ENCODE measurements around the gene SIPA1L3.

SIPA1L3 gene

DNA sequence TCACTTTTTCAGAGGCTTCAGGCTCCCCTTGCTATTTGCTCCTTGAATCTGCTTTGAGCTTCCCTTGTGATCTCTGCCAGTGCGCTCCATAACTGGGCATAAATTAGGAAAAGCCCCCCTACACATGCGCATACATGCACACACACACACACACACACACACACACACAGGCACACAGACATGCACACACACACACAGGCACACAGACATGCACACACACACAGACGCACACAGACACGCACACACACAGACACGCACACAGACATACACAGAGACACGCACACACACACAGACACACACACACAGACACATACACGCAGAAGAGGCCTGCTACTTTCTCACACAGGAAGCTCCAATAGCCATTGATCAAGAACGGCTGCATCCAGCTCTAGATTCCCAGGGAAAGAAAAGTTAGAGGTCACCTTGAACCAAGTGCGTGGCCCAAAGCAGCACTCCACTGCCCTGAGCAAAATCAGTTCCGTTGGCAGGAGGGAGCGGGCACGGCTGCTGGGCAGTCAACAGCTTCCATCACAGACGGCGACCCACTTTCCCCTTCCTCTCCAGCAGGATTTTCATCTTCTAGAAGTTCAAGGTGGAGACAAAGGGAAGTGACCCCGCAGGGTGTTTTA lies 171.4 kb downstream of the SIPA1L3 start:
- no peak overlapping the region for H3K9ac ChIP-seq (ENCODE audit: insufficient read length, low read depth)
- no peak for DNase-seq (ENCODE audit: low read depth, low spot score)
- H3K4me3 ChIP-seq (ENCODE audit: insufficient read length, low read depth) = no peak overlapping the region
- H3K36me3 ChIP-seq (ENCODE audit: insufficient read depth, insufficient read length, low read length) = peaks cover 14% of the 10 kb centered on the region
- H3K27me3 ChIP-seq (ENCODE audit: insufficient read depth, insufficient read length) = no peaks in the 10 kb centered on the region
- TF ChIP-seq ZNF274 (IDR thresholded peaks at IDR 0.05; ENCODE audit: low read depth, low read length) = no peak
- H3K9me3 ChIP-seq (ENCODE audit: insufficient read depth, low read length) = no peaks in the 10 kb centered on the region
- H3K4me1 ChIP-seq (ENCODE audit: insufficient read depth, insufficient read length) = peaks cover 3% of the 10 kb centered on the region

DNA sequence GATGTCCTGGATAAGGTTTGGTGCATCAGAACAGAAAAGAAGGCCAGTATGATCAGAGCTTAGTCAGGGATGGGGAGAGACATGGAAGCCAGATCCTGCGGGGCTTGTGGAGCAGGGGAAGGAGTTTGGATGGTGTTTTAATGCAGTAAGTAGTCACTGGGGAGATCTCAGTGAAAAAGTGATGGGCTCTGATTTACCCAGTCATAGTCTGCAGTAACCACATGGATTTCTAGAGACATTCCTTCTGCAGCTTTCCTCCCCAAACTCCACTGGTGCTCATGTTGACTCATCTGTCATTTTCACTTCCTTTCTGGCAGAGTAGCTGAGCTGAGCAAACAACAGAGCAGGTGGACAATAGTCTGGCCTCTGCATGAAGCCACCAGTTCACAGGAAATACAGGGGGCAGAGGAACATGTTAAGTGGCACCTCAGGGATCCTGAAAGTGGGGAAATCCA lies 172.9 kb downstream of the SIPA1L3 start:
- Histone ChIP-seq H3K4me1 (ENCODE audit: insufficient read depth, insufficient read length) (peaks cover 3% of the 10 kb centered on the region), H3K36me3 (ENCODE audit: insufficient read depth, insufficient read length, low read length) (peaks cover 16% of the 10 kb centered on the region), H3K9me3 (ENCODE audit: insufficient read depth, low read length) (no peaks in the 10 kb centered on the region), H3K4me3 (ENCODE audit: insufficient read length, low read depth) (no peak overlapping the region), H3K9ac (ENCODE audit: insufficient read length, low read depth) (no peak overlapping the region), H3K27me3 (ENCODE audit: insufficient read depth, insufficient read length) (no peaks in the 10 kb centered on the region)
- no peak for DNase-seq (ENCODE audit: low read depth, low spot score)
- TF ChIP-seq SUZ12 (IDR thresholded peaks at IDR 0.05; ENCODE audit: extremely low read depth, insufficient read depth, insufficient read length) (no peak), YY1 (IDR thresholded peaks at IDR 0.05; ENCODE audit: insufficient read depth, insufficient read length) (no peak), ZNF274 (IDR thresholded peaks at IDR 0.05; ENCODE audit: low read depth, low read length) (no peak)

DNA sequence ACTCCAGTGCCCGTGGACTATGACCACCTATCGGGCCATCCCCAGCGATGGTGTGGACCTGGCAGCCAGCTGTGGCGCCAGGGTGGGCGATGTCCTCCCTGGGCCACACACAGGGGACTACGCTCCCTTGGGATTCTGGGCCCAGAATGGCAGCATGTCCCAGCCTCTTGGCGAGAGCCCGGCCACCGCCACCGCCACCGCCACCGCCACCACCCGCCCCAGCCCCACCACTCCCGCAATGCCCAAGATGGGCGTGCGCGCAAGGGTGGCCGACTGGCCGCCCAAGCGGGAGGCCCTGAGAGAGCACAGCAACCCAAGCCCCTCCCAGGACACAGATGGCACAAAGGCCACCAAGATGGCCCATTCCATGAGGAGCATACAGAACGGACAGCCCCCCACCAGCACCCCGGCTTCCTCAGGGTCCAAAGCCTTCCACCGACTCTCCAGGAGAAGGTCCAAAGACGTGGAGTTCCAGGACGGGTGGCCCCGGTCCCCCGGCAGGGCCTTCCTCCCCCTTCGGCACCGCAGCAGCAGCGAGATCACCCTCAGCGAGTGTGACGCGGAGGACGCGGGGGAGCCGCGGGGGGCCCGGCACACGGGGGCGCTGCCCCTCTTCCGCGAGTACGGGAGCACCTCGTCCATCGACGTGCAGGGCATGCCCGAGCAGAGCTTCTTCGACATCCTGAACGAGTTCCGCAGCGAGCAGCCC lies 174.7 kb downstream of the SIPA1L3 start:
- Histone ChIP-seq H3K27me3 (ENCODE audit: insufficient read depth, insufficient read length) (no peaks in the 10 kb centered on the region), H3K9me3 (ENCODE audit: insufficient read depth, low read length) (no peaks in the 10 kb centered on the region), H3K4me1 (ENCODE audit: insufficient read depth, insufficient read length) (peaks cover 3% of the 10 kb centered on the region), H3K4me3 (ENCODE audit: insufficient read length, low read depth) (no peak overlapping the region), H3K9ac (ENCODE audit: insufficient read length, low read depth) (no peak overlapping the region), H3K36me3 (ENCODE audit: insufficient read depth, insufficient read length, low read length) (peaks cover 16% of the 10 kb centered on the region)
- TF ChIP-seq SUZ12 (IDR thresholded peaks at IDR 0.05; ENCODE audit: extremely low read depth, insufficient read depth, insufficient read length) (no peak), YY1 (IDR thresholded peaks at IDR 0.05; ENCODE audit: insufficient read depth, insufficient read length) (no peak), ZNF274 (IDR thresholded peaks at IDR 0.05; ENCODE audit: low read depth, low read length) (no peak)
- no peak for DNase-seq (ENCODE audit: low read depth, low spot score)

DNA sequence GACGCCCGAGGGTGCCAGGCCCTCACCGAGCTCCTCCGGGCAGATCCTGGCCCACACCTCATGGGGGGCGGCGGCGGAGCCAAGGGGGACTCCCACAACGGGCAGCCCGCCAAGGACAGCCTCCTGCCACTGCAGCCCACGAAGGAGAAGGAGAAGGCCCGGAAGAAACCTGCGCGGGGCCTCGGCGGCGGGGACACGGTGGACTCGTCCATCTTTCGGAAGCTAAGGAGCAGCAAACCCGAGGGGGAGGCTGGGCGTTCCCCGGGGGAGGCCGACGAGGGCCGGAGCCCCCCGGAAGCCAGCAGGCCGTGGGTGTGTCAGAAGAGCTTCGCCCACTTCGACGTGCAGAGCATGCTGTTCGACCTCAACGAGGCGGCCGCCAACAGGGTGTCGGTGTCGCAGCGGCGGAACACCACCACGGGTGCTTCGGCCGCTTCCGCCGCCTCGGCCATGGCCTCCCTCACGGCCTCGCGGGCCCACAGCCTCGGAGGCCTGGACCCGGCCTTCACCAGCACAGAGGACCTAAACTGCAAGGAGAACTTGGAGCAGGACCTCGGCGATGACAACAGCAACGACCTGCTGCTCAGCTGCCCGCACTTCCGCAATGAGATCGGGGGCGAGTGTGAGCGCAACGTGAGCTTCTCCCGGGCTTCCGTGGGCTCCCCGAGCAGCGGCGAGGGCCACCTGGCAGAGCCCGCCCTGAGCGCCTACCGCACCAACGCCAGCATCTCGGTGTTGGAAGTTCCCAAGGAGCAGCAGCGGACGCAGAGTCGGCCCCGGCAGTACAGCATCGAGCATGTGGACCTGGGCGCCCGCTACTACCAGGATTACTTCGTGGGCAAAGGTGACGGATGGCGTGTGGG lies 175.5 kb downstream of the SIPA1L3 start:
- no peaks in the 10 kb centered on the region for H3K27me3 ChIP-seq (ENCODE audit: insufficient read depth, insufficient read length)
- TF ChIP-seq YY1 (IDR thresholded peaks at IDR 0.05; ENCODE audit: insufficient read depth, insufficient read length) = no peak
- TF ChIP-seq SUZ12 (IDR thresholded peaks at IDR 0.05; ENCODE audit: extremely low read depth, insufficient read depth, insufficient read length) = no peak
- no peak for TF ChIP-seq ZNF274 (IDR thresholded peaks at IDR 0.05; ENCODE audit: low read depth, low read length)

DNA sequence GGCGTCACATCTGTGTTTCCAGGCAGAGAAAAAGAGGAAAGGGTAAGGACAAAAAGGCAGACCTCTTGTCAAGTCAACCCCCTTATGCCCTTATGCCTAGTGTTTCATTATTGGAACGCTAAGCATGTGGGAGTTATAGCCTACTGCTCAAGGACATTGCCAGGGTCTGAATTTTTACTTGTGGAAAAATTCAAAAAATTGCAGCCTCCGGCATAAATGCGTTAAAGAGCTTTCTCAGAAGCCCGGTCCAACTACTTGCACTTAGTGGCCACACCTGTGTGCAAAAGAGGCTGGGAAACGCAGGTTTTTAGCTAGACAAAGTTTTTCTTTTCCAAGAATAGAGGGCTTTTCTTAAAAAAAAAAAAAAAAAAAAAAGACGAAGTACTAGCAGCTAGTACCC lies 177.2 kb downstream of the SIPA1L3 start:
- no peak overlapping the region for H3K9ac ChIP-seq (ENCODE audit: insufficient read length, low read depth)
- no peaks in the 10 kb centered on the region for H3K9me3 ChIP-seq (ENCODE audit: insufficient read depth, low read length)
- peaks cover 28% of the 10 kb centered on the region for H3K36me3 ChIP-seq (ENCODE audit: insufficient read depth, insufficient read length, low read length)
- no peak overlapping the region for H3K4me3 ChIP-seq (ENCODE audit: insufficient read length, low read depth)
- peaks cover 3% of the 10 kb centered on the region for H3K4me1 ChIP-seq (ENCODE audit: insufficient read depth, insufficient read length)
- TF ChIP-seq SUZ12 (IDR thresholded peaks at IDR 0.05; ENCODE audit: extremely low read depth, insufficient read depth, insufficient read length) (no peak), ZNF274 (IDR thresholded peaks at IDR 0.05; ENCODE audit: low read depth, low read length) (no peak), YY1 (IDR thresholded peaks at IDR 0.05; ENCODE audit: insufficient read depth, insufficient read length) (no peak)
- DNase-seq (ENCODE audit: low read depth, low spot score) = no peak
- H3K27me3 ChIP-seq (ENCODE audit: insufficient read depth, insufficient read length) = no peaks in the 10 kb centered on the region

More for the DNA sequence above, 175.5 kb downstream of the SIPA1L3 start:
- DNase-seq (ENCODE audit: low read depth, low spot score) = no peak
- peaks cover 20% of the 10 kb centered on the region for H3K36me3 ChIP-seq (ENCODE audit: insufficient read depth, insufficient read length, low read length)
- no peak overlapping the region for H3K4me3 ChIP-seq (ENCODE audit: insufficient read length, low read depth)
- H3K9me3 ChIP-seq (ENCODE audit: insufficient read depth, low read length) = no peaks in the 10 kb centered on the region
- H3K4me1 ChIP-seq (ENCODE audit: insufficient read depth, insufficient read length) = peaks cover 3% of the 10 kb centered on the region
- H3K9ac ChIP-seq (ENCODE audit: insufficient read length, low read depth) = no peak overlapping the region

DNA sequence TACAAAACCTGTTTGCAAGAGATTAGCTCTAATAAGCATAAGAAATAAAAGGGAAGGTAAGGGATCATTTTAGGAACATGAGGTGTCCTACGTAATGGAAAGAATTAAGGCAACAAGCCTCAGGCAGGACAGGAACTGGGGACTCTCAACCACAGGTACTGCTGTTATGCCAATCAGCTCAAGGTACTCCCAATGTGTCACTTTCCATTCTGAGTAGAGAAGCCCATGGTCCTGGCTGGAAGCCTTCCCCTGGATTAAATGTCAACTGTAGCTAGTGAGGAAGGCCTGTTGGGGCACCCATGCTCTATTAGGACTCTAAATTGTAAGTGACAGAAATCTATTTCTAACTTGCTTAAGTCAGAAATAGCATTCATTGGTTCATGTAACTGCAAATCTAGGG lies 182.4 kb downstream of the SIPA1L3 start:
- DNase-seq (ENCODE audit: low read depth, low spot score) = no peak
- TF ChIP-seq YY1 (IDR thresholded peaks at IDR 0.05; ENCODE audit: insufficient read depth, insufficient read length) (no peak), SUZ12 (IDR thresholded peaks at IDR 0.05; ENCODE audit: extremely low read depth, insufficient read depth, insufficient read length) (no peak), ZNF274 (IDR thresholded peaks at IDR 0.05; ENCODE audit: low read depth, low read length) (no peak)

DNA sequence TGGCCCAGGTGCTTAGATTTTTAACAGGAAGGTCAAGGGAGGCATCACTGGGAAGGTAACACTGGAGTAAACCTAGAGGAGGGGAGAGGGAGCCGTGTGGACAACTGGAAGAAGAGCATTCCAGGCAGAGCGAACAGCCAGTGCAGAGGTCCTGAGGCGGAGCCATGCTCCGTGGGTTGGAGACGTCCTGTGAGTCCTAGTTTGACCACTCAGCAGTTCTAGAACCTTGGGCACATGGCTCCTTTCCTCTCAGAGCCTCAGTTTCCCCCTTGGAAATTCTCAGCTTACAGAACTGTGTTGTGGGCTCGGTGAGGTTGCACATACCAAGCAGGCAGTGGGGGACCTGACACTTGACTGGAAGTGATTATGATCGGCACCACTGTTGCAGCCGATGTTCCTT lies 186.1 kb downstream of the SIPA1L3 start:
- Histone ChIP-seq H3K36me3 (ENCODE audit: insufficient read depth, insufficient read length, low read length) (peaks cover 14% of the 10 kb centered on the region), H3K4me3 (ENCODE audit: insufficient read length, low read depth) (no peak overlapping the region), H3K9me3 (ENCODE audit: insufficient read depth, low read length) (no peaks in the 10 kb centered on the region), H3K9ac (ENCODE audit: insufficient read length, low read depth) (no peak overlapping the region), H3K27me3 (ENCODE audit: insufficient read depth, insufficient read length) (no peaks in the 10 kb centered on the region), H3K4me1 (ENCODE audit: insufficient read depth, insufficient read length) (peaks cover 5% of the 10 kb centered on the region)
- TF ChIP-seq ZNF274 (IDR thresholded peaks at IDR 0.05; ENCODE audit: low read depth, low read length) (no peak), YY1 (IDR thresholded peaks at IDR 0.05; ENCODE audit: insufficient read depth, insufficient read length) (no peak), SUZ12 (IDR thresholded peaks at IDR 0.05; ENCODE audit: extremely low read depth, insufficient read depth, insufficient read length) (no peak)
- no peak for DNase-seq (ENCODE audit: low read depth, low spot score)

More for the DNA sequence above, 182.4 kb downstream of the SIPA1L3 start:
- H3K9me3 ChIP-seq (ENCODE audit: insufficient read depth, low read length) = no peaks in the 10 kb centered on the region
- no peaks in the 10 kb centered on the region for H3K27me3 ChIP-seq (ENCODE audit: insufficient read depth, insufficient read length)
- no peaks in the 10 kb centered on the region for H3K4me1 ChIP-seq (ENCODE audit: insufficient read depth, insufficient read length)
- H3K4me3 ChIP-seq (ENCODE audit: insufficient read length, low read depth) = no peak overlapping the region
- H3K9ac ChIP-seq (ENCODE audit: insufficient read length, low read depth) = no peak overlapping the region
- peaks cover 17% of the 10 kb centered on the region for H3K36me3 ChIP-seq (ENCODE audit: insufficient read depth, insufficient read length, low read length)
